Measurements from ENCODE around the gene ZNF507. TPM values are rescaled to one million over a fixed set of nuclear protein-coding genes. Genes with fewer than 3 reads are reported as not detected.

Gene ZNF507
- total RNA-seq, 1 experiment from 2014 or later, result 5.4 TPM

DNA sequence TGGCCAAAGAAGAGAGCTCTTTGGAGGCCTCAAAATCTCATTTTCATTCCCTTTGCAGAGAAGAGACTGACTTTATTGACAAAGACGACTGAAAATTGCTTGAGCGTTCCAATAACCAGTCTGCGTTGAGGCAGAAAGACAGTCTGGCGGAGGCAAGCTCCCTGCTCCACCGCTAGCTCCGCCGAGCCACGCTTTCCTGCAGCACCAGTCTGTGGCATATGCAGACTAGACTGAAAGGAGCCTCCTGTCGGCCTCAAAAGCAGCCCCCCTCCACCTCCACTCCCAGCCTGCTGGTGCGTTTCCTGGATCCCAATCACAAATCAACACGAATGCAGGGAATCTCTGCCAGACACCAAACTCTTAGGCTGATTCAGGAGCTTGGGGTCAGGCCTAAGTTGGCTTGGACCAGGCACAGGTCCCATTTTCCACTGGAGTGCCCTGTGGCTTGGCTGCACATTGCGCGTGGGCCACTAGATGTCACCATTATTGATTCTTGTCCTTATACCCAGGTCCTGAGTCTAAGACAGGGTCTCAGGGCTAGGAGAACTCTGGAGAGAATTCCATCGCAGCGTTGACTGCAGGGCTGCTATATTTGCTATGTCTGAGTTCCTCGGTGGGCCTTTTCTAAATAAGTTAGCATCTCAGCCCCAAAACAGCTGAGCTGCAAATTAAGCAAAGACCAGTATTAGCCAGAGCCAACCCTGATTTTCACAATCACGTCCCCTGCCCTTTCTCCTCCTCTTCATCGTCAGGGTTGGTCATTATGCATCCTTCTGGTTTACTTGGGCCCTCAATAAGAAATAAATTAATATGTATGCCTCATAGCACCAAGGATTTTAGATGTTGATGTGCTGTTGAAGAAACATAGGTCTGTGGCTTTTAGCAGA is 5.2 kb upstream of the ZNF507 start:
- DNase-seq (ENCODE audit: low read depth), result peak; percentile 48

DNA sequence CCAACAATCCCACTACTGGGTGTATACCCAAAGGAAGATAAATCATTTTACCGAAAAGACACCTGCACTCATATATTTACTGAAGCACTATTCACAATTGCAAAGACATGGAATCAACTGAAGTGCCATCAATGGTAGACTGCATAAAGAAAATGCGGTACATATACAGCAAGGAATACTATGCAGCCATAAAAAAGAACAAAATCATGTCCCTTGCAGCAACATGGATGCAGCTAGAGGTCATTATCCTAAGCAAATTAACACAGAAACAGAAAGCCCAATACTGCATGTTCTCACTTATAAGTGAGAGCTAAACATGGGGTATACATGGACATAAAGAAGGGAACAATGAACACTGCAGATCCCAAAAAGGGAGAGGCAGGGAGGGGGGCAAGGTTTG is 2.7 kb upstream of the ZNF507 start:
- no peak for DNase-seq (ENCODE audit: low read depth)

DNA sequence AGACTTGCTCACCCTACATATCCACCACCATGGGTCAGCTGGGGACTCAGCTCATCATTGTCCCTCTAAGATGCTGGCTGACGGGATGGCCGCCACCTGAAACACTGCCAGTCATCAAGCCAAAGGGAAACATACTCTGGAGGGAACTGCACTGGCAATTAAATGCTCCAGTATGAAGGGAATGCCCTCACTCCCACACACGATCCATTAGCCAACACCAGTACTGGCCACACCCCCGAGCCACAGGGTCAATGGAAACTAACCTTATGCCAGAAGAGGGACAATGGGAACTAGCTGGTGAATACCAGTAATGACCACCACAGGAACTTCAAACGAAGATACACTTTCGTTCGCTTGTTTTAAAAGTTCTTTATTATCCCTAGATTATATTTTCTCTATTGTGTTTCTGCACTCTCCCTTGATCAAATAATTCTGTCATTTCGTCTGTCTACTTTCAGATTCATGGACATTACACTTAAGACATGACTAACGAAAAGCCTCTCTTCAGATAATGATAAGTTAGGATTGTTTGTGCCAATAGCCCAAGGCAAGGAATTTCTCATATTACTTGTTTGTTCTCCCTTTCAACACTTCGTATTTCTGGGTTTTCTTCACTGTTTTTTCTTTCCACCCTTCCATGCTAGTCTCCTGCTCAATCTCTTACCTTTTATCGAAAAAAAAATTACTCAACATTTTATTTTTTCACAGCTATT is 1.7 kb upstream of the ZNF507 start:
- peak; percentile 72 for DNase-seq (ENCODE audit: low read depth)

DNA sequence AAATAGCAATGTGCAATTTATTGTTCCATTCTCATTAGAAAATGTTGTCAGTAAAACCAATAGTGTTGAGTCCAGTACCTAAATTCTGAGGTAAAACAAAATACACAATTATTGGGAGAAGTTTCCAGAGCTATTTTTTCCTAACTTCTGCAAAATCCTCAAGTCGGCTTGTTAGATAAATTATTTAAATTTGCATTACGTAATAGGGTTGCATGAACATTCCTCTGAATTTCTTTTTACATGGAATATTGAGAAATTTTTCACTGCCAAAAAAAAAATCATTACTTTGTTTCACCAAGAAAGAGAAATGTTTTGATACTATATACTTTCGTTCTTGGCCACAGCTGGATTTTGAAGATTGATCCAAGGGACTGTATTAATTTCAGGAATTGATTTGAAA is 1.5 kb downstream of the ZNF507 start:
- DNase-seq (ENCODE audit: low read depth), result no peak

DNA sequence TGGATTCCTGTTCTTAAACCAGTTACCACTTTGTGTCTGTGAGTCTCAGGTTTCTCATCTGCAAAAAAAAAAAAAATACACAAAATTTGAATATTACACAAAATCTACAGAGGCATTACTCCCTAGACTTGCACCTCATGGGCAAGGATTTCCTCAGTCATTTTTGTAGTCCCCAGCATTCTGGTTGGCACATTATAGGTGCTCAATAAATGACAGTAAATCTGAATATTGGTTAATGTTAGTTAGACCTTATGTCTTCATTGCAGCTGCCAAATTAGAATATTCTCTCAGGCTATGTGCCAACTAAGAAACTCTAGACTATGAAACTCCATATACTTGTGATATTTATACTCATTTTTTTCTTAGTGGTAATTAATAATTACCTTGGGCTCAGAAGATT is 2.2 kb downstream of the ZNF507 start:
- DNase-seq (ENCODE audit: low read depth), result no peak

- DNase-seq (ENCODE audit: low read depth), result no peak
Measured at GRCh38 chr19:32349051-32349450, 3.6 kb downstream of the ZNF507 start.

DNA sequence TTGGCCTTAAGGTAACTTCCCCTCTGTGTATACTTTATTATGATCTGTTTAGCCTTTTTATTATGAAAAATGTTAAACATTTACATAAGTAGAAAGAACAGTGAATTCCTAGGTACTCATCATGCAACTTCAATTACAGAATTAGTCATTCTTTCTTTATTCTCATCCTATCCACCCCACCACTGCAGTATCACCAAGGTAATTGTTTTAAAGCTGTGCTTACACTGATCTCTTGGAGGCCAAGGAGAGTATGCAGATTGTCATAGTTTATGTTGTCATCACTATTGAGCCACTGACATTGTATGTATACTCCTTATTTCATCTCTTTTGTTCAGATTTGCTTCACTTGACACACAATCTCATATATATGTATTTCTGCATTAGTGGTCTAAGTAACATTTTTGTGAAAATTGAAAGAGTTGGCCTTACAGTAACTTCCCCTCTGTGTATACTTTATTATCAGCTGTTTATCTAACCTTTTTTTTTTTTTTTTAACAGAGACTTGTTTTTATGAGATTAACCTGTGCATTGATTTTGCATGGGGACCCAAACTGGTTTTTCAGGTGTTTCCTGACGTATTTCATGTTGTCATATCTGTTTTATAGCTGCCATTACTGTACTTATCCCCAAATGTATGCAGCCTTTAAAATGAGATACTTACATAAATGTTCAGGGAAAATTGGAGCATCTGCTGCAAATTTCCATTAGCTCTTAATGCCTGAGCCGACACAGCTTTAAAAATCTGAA is 4.5 kb downstream of the ZNF507 start:
- DNase-seq (ENCODE audit: low read depth), result no peak

DNA sequence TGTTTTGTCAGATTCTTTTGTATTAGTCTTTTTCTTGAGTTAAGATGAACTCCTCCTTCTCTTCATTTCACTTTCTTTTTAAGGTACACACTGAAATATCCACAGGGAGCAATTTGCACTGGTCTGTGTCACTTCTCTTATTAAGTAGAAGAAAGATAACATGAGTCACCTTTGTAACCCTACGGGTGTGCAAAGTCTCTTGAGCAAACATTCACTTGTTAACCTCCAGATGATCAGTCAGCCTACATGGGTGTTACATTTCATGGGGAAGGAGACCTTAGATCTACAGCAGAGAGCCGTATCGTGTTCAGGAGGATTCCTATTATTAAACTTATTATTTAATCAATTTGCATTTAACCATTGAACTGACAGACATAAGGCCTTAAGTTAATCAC is 5.1 kb downstream of the ZNF507 start:
- DNase-seq (ENCODE audit: low read depth), result no peak

GRCh38 chr19:32350987-32351348 is 5.6 kb downstream of the ZNF507 start:
- DNase-seq (ENCODE audit: low read depth), result no peak

- no peak for DNase-seq (ENCODE audit: low read depth)
Measured at GRCh38 chr19:32352241-32352630, 6.8 kb downstream of the ZNF507 start.

- DNase-seq (ENCODE audit: low read depth), result no peak
Measured at GRCh38 chr19:32354345-32354744, 8.9 kb downstream of the ZNF507 start.

GRCh38 chr19:32355309-32355708 is 9.9 kb downstream of the ZNF507 start:
- DNase-seq (ENCODE audit: low read depth), result no peak

GRCh38 chr19:32357720-32358119 is 12.3 kb downstream of the ZNF507 start:
- no peak for DNase-seq (ENCODE audit: low read depth)

- DNase-seq (ENCODE audit: low read depth), result no peak
Measured at GRCh38 chr19:32358321-32358720, 12.9 kb downstream of the ZNF507 start.

DNA sequence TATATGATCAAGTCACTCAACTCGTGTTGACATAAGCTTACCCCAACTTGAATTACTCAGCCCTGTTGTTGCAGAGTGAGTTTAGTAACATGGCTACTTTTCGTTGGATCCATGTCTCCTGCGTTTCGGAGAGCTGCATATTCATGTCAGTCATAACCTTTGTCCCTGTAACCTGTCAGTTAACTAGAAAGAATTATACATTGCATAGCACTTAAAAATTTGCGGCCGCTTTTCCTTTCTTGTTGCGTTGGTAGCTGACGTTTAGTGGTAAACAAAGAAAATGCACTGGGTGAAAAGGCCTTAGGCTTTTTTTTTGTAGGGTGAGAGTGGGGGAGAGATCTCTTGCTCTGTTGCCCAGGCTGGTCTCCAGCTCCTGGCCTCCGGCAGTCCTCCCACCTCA is 14.2 kb downstream of the ZNF507 start:
- no peak for DNase-seq (ENCODE audit: low read depth)

DNA sequence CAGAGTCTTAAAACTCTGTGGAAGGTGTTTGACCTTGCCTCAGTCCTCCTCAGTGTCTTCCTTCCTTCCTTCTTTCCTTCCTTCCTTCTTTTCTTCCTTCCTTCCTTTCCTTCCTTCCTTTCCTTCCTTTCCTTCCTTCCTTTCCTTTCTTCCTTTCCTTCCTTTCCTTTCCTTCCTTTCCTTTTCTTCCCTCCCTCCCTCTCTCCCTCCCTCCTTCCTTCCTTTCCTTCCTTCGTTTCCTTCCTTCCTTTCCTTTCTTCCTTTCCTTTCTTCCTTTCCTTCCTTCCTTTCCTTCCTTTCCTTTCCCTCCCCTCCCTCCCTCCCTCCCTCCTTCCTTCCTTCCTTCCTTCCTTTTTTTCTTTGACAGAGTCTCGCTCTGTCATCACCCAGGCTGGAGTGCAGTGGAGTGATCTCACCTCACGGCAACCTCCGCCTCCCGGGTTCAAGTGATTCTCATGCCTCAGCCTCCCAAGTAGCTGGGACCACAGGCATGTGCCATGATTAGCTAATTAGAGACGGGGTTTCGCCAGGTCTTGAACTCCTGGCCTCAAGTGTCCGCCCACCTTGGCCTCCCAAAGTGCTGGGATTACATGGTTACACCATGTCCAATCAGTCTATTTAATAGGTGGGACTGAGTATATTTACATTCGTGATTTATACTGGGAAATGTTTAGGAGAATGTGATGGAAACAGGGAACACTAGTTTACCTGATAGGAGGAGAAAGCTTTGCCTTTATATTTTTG is 16.3 kb downstream of the ZNF507 start:
- no peak for DNase-seq (ENCODE audit: low read depth)

GRCh38 chr19:32362318-32362691 is 16.9 kb downstream of the ZNF507 start:
- DNase-seq (ENCODE audit: low read depth), result no peak

- no peak for DNase-seq (ENCODE audit: low read depth)
Measured at GRCh38 chr19:32363175-32363574, 17.8 kb downstream of the ZNF507 start.

DNA sequence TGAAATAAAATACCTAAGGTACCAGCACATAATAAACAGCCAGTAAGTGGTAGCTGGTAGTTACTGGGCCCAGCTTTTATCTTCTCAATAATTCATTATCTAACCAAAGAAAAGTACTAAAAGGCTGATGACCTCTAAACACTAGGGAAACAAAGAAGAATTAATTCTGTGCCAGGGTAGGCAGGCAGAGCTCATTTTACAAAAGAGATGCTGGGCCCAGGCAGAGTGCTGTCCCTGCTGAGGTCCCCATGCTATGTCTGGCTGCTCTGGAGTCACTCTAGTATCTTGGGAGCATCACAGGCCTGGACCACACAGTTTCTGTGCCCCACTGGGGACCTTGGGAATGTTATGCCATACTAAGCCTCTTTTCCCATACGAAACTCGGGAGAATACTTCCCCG is 18.2 kb downstream of the ZNF507 start:
- no peak for DNase-seq (ENCODE audit: low read depth)

- DNase-seq (ENCODE audit: low read depth), result no peak
Measured at GRCh38 chr19:32364040-32364439, 18.6 kb downstream of the ZNF507 start.

- DNase-seq (ENCODE audit: low read depth), result no peak
Measured at GRCh38 chr19:32367063-32367462, 21.7 kb downstream of the ZNF507 start.

- no peak for DNase-seq (ENCODE audit: low read depth)
Measured at GRCh38 chr19:32367948-32368536, 22.6 kb downstream of the ZNF507 start.
